Choroid plexus epithelial cell (primary cell): ENCODE data around the gene FBXL17.

Experiments used
- DNase-seq: peaks from one replicate; pipeline ENCODE4 v3.0.0-alpha.2; 2010; ENCODE audit warnings: low read depth
- H3K4me3 ChIP-seq: 2 replicates; pipeline ENCODE4 v1.5.1; 2011; ENCODE audit warnings: low read depth, mild to moderate bottlenecking, control low read depth, low read length, moderate library complexity
- TF ChIP-seq, protein P1 (sequence below): conservative IDR thresholded peaks from 2 replicates; pipeline ENCODE4 v1.5.1; 2011; ENCODE audit warnings: low read depth, mild to moderate bottlenecking, control low read depth, inconsistent platforms, low read length, moderate library complexity

Gene FBXL17

DNA sequence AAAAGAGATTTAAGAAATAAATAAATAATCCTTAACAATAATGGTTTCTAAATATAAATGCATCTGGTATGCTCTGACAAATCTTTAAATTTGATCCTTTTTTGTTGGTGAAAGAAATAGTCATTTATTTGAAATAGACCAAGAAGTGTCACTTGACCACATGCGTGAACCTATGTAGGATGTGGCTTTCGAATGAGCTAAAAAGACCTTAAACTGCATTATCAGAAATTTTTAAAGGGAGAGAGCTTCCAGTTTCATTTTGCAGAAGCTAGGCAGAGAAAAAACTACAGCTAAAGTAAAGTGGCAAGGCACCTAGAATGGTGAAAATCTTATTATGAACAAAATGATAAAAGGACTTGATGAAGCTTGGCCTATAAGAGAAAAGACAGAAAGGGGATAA lies 402.0 kb downstream of the FBXL17 start:
- TF ChIP-seq, protein P1, sequence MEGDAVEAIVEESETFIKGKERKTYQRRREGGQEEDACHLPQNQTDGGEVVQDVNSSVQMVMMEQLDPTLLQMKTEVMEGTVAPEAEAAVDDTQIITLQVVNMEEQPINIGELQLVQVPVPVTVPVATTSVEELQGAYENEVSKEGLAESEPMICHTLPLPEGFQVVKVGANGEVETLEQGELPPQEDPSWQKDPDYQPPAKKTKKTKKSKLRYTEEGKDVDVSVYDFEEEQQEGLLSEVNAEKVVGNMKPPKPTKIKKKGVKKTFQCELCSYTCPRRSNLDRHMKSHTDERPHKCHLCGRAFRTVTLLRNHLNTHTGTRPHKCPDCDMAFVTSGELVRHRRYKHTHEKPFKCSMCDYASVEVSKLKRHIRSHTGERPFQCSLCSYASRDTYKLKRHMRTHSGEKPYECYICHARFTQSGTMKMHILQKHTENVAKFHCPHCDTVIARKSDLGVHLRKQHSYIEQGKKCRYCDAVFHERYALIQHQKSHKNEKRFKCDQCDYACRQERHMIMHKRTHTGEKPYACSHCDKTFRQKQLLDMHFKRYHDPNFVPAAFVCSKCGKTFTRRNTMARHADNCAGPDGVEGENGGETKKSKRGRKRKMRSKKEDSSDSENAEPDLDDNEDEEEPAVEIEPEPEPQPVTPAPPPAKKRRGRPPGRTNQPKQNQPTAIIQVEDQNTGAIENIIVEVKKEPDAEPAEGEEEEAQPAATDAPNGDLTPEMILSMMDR = no peak
- H3K4me3 ChIP-seq = no peak overlapping the region
- no peak for DNase-seq

- TF ChIP-seq, protein P1 = no peak
- H3K4me3 ChIP-seq = no peak overlapping the region
- peak; percentile 35 for DNase-seq
Observed at GRCh38 chr5:107979291-107979690, 402.6 kb downstream of the FBXL17 start.

- DNase-seq = no peak
- TF ChIP-seq, protein P1 = no peak
- no peak overlapping the region for H3K4me3 ChIP-seq
Observed at GRCh38 chr5:107977550-107978071, 404.3 kb downstream of the FBXL17 start.

GRCh38 chr5:107975568-107975967 lies 406.3 kb downstream of the FBXL17 start:
- no peak for DNase-seq
- TF ChIP-seq, protein P1 = no peak
- H3K4me3 ChIP-seq = no peak overlapping the region

GRCh38 chr5:107971846-107972245 lies 410.1 kb downstream of the FBXL17 start:
- no peak overlapping the region for H3K4me3 ChIP-seq
- DNase-seq = no peak
- TF ChIP-seq, protein P1 = no peak

- H3K4me3 ChIP-seq = no peak overlapping the region
- DNase-seq = no peak
- TF ChIP-seq, protein P1 = no peak
Observed at GRCh38 chr5:107969847-107970246, 412.1 kb downstream of the FBXL17 start.

DNA sequence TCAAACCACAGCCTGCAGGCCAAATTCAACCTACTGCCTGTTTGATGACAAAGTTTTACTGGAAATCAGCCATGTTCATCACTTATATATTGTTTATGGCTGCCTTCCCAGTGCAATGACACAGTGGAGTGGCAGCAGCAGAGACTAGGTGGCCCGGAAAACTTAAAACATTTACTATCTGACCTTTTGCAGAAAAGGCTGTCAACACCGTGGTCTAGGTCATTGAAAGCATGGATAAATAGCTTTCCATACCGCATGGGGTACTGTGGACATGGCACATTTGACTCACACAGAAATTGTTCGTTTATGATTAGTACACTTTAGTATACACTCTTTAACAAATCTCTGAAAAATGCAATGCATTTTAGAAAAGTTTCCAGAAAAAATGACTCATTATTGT lies 412.9 kb downstream of the FBXL17 start:
- TF ChIP-seq, protein P1 = no peak
- peak; percentile 40 for DNase-seq
- H3K4me3 ChIP-seq = no peak overlapping the region
